Endothelial cell (in vitro differentiated cells): Measurements from ENCODE around the gene BLTP3B. TPM values are rescaled to one million over a fixed set of nuclear protein-coding genes. Genes with fewer than 3 reads are reported as not detected.

Experiments
- DNase-seq: peaks from one replicate; pipeline ENCODE4 v3.0.0; 2021; ENCODE audit warnings: low spot score
- H3K27ac Mint-ChIP-seq: one replicate; pipeline ENCODE4 v1.8.0; 2021; ENCODE audit warnings: mixed read lengths, inconsistent platforms; ENCODE audit not compliant: unreplicated experiment
- H3K27me3 Mint-ChIP-seq: one replicate; pipeline ENCODE4 v1.8.0; 2021; ENCODE audit warnings: mild to moderate bottlenecking, moderate library complexity, mixed read lengths, inconsistent platforms; ENCODE audit not compliant: unreplicated experiment
- H3K36me3 Mint-ChIP-seq: one replicate; pipeline ENCODE4 v1.8.0; 2021; ENCODE audit warnings: mild to moderate bottlenecking, low read depth, mixed read lengths, inconsistent platforms; ENCODE audit not compliant: unreplicated experiment
- H3K4me1 Mint-ChIP-seq: one replicate; pipeline ENCODE4 v1.8.0; 2021; ENCODE audit warnings: mild to moderate bottlenecking, mixed read lengths, inconsistent platforms; ENCODE audit not compliant: unreplicated experiment
- H3K4me3 Mint-ChIP-seq: one replicate; pipeline ENCODE4 v1.8.0; 2021; ENCODE audit warnings: mild to moderate bottlenecking, mixed read lengths, inconsistent platforms; ENCODE audit not compliant: unreplicated experiment
- H3K9me3 Mint-ChIP-seq: one replicate; pipeline ENCODE4 v1.8.0; 2021; ENCODE audit warnings: mixed read lengths, inconsistent platforms; ENCODE audit not compliant: unreplicated experiment
- CTCF ChIP-seq: fragments of 200-600 bp; sonication (generic); IDR thresholded peaks from one replicate; pipeline ENCODE4 v1.5.0; 2021; ENCODE audit warnings: antibody characterized with exemption; ENCODE audit not compliant: unreplicated experiment
- total RNA-seq: library from RNA; stranded (reverse); fragmentation: NEBNext Ultra II Directional; extraction: Animal tissue kit (Norgen Biotek cat#: 25700); gene quantifications from one replicate; pipeline ENCODE4 v1.2.1, GENCODE V29; 2021; ENCODE audit not compliant: unreplicated experiment

BLTP3B gene
- total RNA-seq, 1 donor from 2014 or later = 14.3 TPM

GRCh38 chr12:100174495-100174894, 31.8 kb upstream of the BLTP3B start:
- H3K4me3 Mint-ChIP-seq = no peak overlapping the region
- no peaks in the 10 kb centered on the region for H3K36me3 Mint-ChIP-seq
- no peak for TF ChIP-seq CTCF
- no peaks in the 10 kb centered on the region for H3K9me3 Mint-ChIP-seq
- no peaks in the 10 kb centered on the region for H3K27me3 Mint-ChIP-seq
- no peak overlapping the region for H3K27ac Mint-ChIP-seq
- no peak for DNase-seq
- no peaks in the 10 kb centered on the region for H3K4me1 Mint-ChIP-seq

- DNase-seq = no peak
- no peak for TF ChIP-seq CTCF
- no peak overlapping the region for H3K27ac Mint-ChIP-seq
- H3K9me3 Mint-ChIP-seq = no peaks in the 10 kb centered on the region
- H3K4me1 Mint-ChIP-seq = no peaks in the 10 kb centered on the region
- H3K36me3 Mint-ChIP-seq = no peaks in the 10 kb centered on the region
- no peaks in the 10 kb centered on the region for H3K27me3 Mint-ChIP-seq
- H3K4me3 Mint-ChIP-seq = no peak overlapping the region
Measured at GRCh38 chr12:100173111-100173510, 30.4 kb upstream of the BLTP3B start.

DNA sequence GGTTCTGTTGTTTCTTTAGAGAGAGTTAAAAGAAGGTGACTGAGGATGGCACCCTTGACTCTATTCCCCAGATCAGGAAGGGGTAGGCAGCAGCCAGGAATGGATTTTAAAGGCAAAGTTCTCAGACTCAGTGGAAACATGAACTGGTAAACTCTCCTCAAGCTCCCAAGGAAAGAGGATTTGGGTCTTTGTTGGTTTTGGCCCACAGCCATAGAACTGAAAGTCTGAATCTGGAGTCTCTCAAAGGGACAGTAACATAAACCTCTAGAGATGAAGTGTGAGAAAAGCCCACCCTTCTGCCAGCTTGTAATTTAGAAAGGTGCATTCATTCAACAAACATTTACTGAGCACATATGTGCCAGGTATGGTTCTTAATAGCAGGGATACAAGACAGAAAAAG, 28.6 kb upstream of the BLTP3B start:
- Mint-ChIP-seq H3K36me3 (no peaks in the 10 kb centered on the region), H3K4me1 (no peaks in the 10 kb centered on the region), H3K27me3 (peaks cover 3% of the 10 kb centered on the region), H3K27ac (no peak overlapping the region), H3K4me3 (no peak overlapping the region), H3K9me3 (no peaks in the 10 kb centered on the region)
- no peak for DNase-seq
- no peak for TF ChIP-seq CTCF

DNA sequence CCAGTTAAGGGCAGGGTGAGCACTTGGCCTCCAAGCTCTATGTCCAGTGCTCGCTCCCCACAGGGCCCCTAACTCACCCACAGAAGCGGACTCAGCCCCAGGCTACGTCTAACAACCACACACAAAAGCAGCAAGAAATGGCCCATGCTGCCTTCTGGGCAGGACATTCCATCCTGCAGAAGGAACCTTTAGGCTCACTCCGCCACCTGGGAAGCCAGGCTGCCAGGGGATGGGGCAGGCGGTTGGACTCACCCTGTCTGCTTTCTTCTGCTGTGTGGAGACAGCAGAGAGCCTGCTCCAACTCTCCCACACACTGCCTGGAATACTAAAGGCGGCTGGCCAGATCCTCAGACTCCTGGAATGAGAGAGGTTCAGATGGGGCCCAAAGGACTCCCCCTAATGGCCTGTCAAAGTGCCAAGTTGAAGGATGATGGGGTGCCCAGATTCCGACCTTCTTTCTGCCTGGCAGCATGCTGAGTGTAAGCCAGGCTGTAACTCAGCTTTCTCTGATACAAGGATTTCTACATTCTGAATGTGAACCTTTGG, 27.7 kb upstream of the BLTP3B start:
- no peak for DNase-seq
- Mint-ChIP-seq H3K27me3 (peaks cover 4% of the 10 kb centered on the region), H3K4me1 (no peaks in the 10 kb centered on the region), H3K9me3 (no peaks in the 10 kb centered on the region), H3K4me3 (no peak overlapping the region), H3K36me3 (no peaks in the 10 kb centered on the region), H3K27ac (no peak overlapping the region)
- no peak for TF ChIP-seq CTCF

DNA sequence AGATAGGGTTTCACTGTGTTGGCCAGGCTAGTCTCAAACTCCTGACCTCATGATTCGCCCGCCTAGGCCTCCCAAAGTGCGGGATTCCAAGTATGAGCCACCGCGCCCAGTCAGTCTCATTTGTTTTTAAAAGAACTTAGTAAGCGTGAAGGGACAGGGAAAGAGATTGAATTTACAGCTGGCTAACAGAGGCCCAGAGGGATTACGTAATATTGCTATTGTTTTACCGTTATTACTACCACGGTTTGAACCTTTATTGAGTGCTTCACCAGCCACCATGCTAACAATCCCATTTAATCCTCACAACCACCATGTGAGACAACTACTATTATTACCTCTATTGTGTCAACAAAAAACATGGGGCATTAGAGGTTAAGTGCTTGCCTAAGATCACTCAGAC, 26.7 kb upstream of the BLTP3B start:
- Mint-ChIP-seq H3K9me3 (no peaks in the 10 kb centered on the region), H3K36me3 (no peaks in the 10 kb centered on the region), H3K27me3 (peaks cover 6% of the 10 kb centered on the region), H3K4me1 (no peaks in the 10 kb centered on the region), H3K27ac (no peak overlapping the region), H3K4me3 (no peak overlapping the region)
- TF ChIP-seq CTCF = no peak
- DNase-seq = no peak
